ENCODE results near the gene COMTD1. TPM values are rescaled to one million over a fixed set of nuclear protein-coding genes. Genes with fewer than 3 reads are reported as not detected.
A peak's percentile ranks its signal among the peaks of the same experiment; 100 is the strongest.
"Not testable (repeated sequence)": the region's sequence is repeated elsewhere in the genome, so short reads cannot be mapped to it uniquely, and the experiment has no call there.

Gene COMTD1
- total RNA-seq, 2 donors from 2014 or later = 156 to 301 TPM

- TF ChIP-seq POLR2A (IDR thresholded peaks at IDR 0.05) (no peak), CTCF (IDR thresholded peaks at IDR 0.05) (no peak)
- ATAC-seq = no peak
- Histone ChIP-seq H3K36me3 (replicated peaks in 1 of 2; ENCODE audit: insufficient read depth in 1 of 2, low read depth in 2 of 2) (no peaks in the 10 kb centered on the region), H3K27ac (no peak overlapping the region), H3K9me3 (no peaks in the 10 kb centered on the region), H3K27me3 (no peaks in the 10 kb centered on the region), H3K4me1 (peaks cover 7% of the 10 kb centered on the region), H3K4me3 (no peak overlapping the region)
- DNase-seq = no peak
- intact Hi-C loops (cut with DNase I) = no loop called here
- WGBS, 2 donors = 65 to 84% methylated on average over 2 of the region's 2 CpGs
Measured at GRCh38 chr10:75205908-75206307, 29.8 kb downstream of the COMTD1 start.

GRCh38 chr10:75203724-75204123 is 32.0 kb downstream of the COMTD1 start:
- H3K27ac ChIP-seq = no peak overlapping the region
- ATAC-seq (no peak), DNase-seq (no peak)
- H3K4me1 ChIP-seq = no peaks in the 10 kb centered on the region
- no peak overlapping the region for H3K4me3 ChIP-seq
- TF ChIP-seq POLR2A (IDR thresholded peaks at IDR 0.05) (no peak), CTCF (IDR thresholded peaks at IDR 0.05) (no peak)
- no peaks in the 10 kb centered on the region for H3K9me3 ChIP-seq
- no peaks in the 10 kb centered on the region for H3K27me3 ChIP-seq
- no peaks in the 10 kb centered on the region for H3K36me3 ChIP-seq (replicated peaks in 1 of 2; ENCODE audit: insufficient read depth in 1 of 2, low read depth in 2 of 2)
- WGBS, 2 donors = 85 to 89% methylated on average over 5 of the region's 5 CpGs
- intact Hi-C loops (cut with DNase I) = no loop called here

- H3K4me1 ChIP-seq; H3K27ac ChIP-seq; H3K27me3 ChIP-seq; intact Hi-C loops (cut with DNase I); H3K36me3 ChIP-seq (replicated peaks in 1 of 2; ENCODE audit: insufficient read depth in 1 of 2, low read depth in 2 of 2); ATAC-seq; DNase-seq; H3K4me3 ChIP-seq; H3K9me3 ChIP-seq: not testable (repeated sequence)
- WGBS, 2 donors = 88 to 91% methylated on average over 11 of the region's 11 CpGs
Measured at GRCh38 chr10:75203046-75203620, 32.6 kb downstream of the COMTD1 start.

DNA sequence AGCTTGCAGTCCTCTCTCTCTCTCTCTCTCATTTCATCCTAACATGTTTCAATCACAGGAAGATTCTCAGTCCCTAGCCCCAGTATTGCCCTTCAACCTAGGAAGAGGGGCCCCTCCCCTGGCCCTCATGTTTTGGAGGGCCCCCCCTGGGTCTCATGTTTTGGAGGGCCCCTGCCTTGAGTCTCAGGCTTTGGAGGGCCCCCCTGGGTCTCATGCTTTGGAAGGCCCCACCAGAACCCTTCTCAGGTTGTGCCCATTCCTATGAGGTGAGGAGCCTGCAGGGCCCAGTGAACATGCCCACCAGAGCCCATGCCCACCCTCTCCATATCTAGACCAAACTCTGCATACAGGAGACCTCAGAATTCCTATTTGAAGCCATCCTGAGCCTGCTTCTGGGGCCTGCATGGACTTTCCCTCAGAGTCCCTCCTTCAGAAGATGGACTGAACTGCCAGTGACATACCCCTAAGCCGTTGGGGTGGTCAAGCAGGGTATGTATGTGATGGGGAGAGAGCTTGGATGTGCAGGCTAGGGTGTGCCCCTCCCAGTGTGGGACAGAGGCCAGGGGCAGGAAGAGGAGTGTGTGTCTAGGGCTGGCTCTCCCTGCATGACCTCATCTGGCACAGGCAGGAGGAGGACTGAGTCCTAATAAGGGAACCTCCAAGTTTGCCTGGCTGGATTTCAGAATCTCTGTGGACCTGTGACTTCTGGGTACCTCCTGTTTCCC is 33.3 kb downstream of the COMTD1 start:
- Histone ChIP-seq H3K27me3 (no peaks in the 10 kb centered on the region), H3K36me3 (replicated peaks in 1 of 2; ENCODE audit: insufficient read depth in 1 of 2, low read depth in 2 of 2) (no peaks in the 10 kb centered on the region), H3K4me1 (no peaks in the 10 kb centered on the region), H3K4me3 (no peak overlapping the region), H3K9me3 (no peaks in the 10 kb centered on the region), H3K27ac (no peak overlapping the region)
- ATAC-seq (peak; percentile 16), DNase-seq (no peak)
- WGBS, 2 donors = 74 to 92% methylated on average over 1 of the region's 1 CpG
- no peak for TF ChIP-seq CTCF (IDR thresholded peaks at IDR 0.05)
- TF ChIP-seq POLR2A (IDR thresholded peaks at IDR 0.05) = no peak
- intact Hi-C loops (cut with DNase I) = no loop called here

DNA sequence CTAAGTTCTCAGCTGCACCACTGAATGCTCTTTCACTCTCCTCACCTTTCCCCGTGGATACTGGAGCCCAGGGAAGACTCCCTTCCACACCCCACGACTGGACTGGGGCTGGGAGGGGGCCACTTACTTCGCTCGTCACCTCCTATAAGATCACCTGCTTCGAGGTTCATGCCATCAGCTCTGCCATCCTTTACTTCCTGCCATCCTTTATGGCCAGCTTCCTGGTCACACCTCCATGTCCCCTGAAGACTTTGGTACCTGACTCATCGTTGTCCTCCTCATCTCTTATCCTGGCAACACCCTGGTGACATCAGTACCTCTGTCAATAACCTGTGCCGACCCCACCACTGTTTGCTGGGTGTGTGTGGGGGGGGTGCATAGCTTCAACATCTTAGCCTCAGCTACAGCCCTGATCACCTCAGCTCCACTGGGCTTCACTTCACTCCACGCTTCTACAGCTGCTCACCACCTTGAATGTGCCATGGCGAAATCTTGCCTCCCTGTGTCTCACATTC is 33.9 kb downstream of the COMTD1 start:
- intact Hi-C loops (cut with DNase I) = no loop called here
- Histone ChIP-seq H3K9me3 (no peaks in the 10 kb centered on the region), H3K27ac (no peak overlapping the region), H3K36me3 (replicated peaks in 1 of 2; ENCODE audit: insufficient read depth in 1 of 2, low read depth in 2 of 2) (no peaks in the 10 kb centered on the region), H3K27me3 (no peaks in the 10 kb centered on the region), H3K4me3 (no peak overlapping the region), H3K4me1 (no peaks in the 10 kb centered on the region)
- WGBS, 2 donors = 65 to 74% methylated on average over 9 of the region's 9 CpGs
- ATAC-seq = no peak
- no peak for TF ChIP-seq POLR2A (IDR thresholded peaks at IDR 0.05)
- TF ChIP-seq CTCF (IDR thresholded peaks at IDR 0.05) = no peak
- no peak for DNase-seq

GRCh38 chr10:75199949-75200348 is 35.8 kb downstream of the COMTD1 start:
- H3K36me3 ChIP-seq (replicated peaks in 1 of 2; ENCODE audit: insufficient read depth in 1 of 2, low read depth in 2 of 2); ATAC-seq; H3K4me3 ChIP-seq; DNase-seq; H3K27ac ChIP-seq; H3K27me3 ChIP-seq; H3K9me3 ChIP-seq; H3K4me1 ChIP-seq; intact Hi-C loops (cut with DNase I): not testable (repeated sequence)
- WGBS, 2 donors = 85 to 95% methylated on average over 6 of the region's 6 CpGs

Data from body of pancreas (tissue), 4 donors.